HepG2 (cell line): ENCODE measurements around the gene HRC. TPM values are rescaled to one million over a fixed set of nuclear protein-coding genes. Genes with fewer than 3 reads are reported as not detected.
A peak's percentile ranks its signal among the peaks of the same experiment; 100 is the strongest.

Experiments
- SETDB1 ChIP-seq: sonication (generic); formaldehyde crosslinking; IDR thresholded peaks from 2 replicates; pipeline ENCODE4 v1.5.1; 2020; ENCODE audit warnings: missing genetic modification reagents, mild to moderate bottlenecking, borderline replicate concordance
- SMARCE1 ChIP-seq: fragments of 450-650 bp; IDR thresholded peaks from 2 replicates; pipeline ENCODE4 v1.6.1; 2017; ENCODE audit warnings: borderline replicate concordance
- THAP11 ChIP-seq: IDR thresholded peaks from 2 replicates; pipeline ENCODE4 v1.6.1; 2016; ENCODE audit warnings: missing biosample characterization, missing genetic modification reagents
- XRCC5 ChIP-seq: fragments of 200-400 bp; formaldehyde crosslinking; optimal IDR thresholded peaks from 2 replicates; pipeline ENCODE3; 2017; ENCODE audit warnings: mild to moderate bottlenecking, low read length
- ZBTB38 ChIP-seq: sonication (generic); formaldehyde crosslinking; IDR thresholded peaks from 2 replicates; pipeline ENCODE4 v1.5.1; 2020; ENCODE audit warnings: mild to moderate bottlenecking, missing genetic modification reagents
- ZNF160 ChIP-seq: sonication (generic); formaldehyde crosslinking; IDR thresholded peaks from 2 replicates; pipeline ENCODE4 v1.8.0; 2022; ENCODE audit warnings: mild to moderate bottlenecking, inconsistent platforms, missing genetic modification reagents
- ZNF383 ChIP-seq: sonication (generic); formaldehyde crosslinking; IDR thresholded peaks from 2 replicates; pipeline ENCODE4 v1.4.0; 2020; ENCODE audit warnings: missing genetic modification reagents, mild to moderate bottlenecking, borderline replicate concordance
- polyA plus RNA-seq, 8 experiments: library from polyadenylated mRNA; depleted of rRNA in 3 of 8; stranded (reverse) in 7 of 8; unstranded in 1 of 8; fragments of >200 nt; fragmentation: Illumina TruSeq in 4 of 8; extraction: Trizol in 4 of 8; gene quantifications; 2 replicates each; pipeline versions ENCODE4 v1.2.1 to v1.2.3, GENCODE V29; 2011 to 2016; ENCODE audit warnings: low read depth in 4 of 8, missing spikeins in 1 of 8, mixed read lengths in 1 of 8; ENCODE audit not compliant: insufficient read depth in 1 of 8
- total RNA-seq, 5 experiments: library from RNA; depleted of rRNA; stranded (reverse); fragments of >200 nt; fragmentation: Illumina TruSeq; extraction: Trizol; gene quantifications; 2 replicates each; pipeline ENCODE4 v1.2.3, GENCODE V29; 2016; ENCODE audit warnings: low read depth in 1 of 5
- TF ChIP-seq, protein P1 (sequence below): sonication (generic); formaldehyde crosslinking; IDR thresholded peaks from 2 replicates; pipeline ENCODE4 v1.4.0; 2020; ENCODE audit warnings: missing genetic modification reagents
- TF ChIP-seq, protein P2 (sequence below), 2 experiments: sonication (generic) in 1 of 2; formaldehyde crosslinking in 1 of 2; IDR thresholded peaks; 2 replicates each; pipeline versions ENCODE4 v1.5.1 to v1.6.1; 2011 to 2020; ENCODE audit warnings: borderline replicate concordance in 1 of 2, low read depth in 1 of 2, low read length in 1 of 2, mild to moderate bottlenecking in 1 of 2, missing genetic modification reagents in 1 of 2, moderate library complexity in 1 of 2
- TF ChIP-seq, protein P3 (sequence below): sonication (generic); formaldehyde crosslinking; IDR thresholded peaks from 2 replicates; pipeline ENCODE4 v1.5.0; 2020; ENCODE audit warnings: mild to moderate bottlenecking, missing genetic modification reagents, borderline replicate concordance
- TF ChIP-seq, protein P4 (sequence below): sonication (generic); formaldehyde crosslinking; IDR thresholded peaks from 2 replicates; pipeline ENCODE4; 2020; ENCODE audit warnings: missing genetic modification reagents, mild to moderate bottlenecking, borderline replicate concordance

The HRC gene
- total and polyA plus RNA-seq, 2 of the 13 experiments (the other 11 are each of a cell fraction or from before 2014, with no cell fraction given), result 3.6 to 15.4 TPM

DNA sequence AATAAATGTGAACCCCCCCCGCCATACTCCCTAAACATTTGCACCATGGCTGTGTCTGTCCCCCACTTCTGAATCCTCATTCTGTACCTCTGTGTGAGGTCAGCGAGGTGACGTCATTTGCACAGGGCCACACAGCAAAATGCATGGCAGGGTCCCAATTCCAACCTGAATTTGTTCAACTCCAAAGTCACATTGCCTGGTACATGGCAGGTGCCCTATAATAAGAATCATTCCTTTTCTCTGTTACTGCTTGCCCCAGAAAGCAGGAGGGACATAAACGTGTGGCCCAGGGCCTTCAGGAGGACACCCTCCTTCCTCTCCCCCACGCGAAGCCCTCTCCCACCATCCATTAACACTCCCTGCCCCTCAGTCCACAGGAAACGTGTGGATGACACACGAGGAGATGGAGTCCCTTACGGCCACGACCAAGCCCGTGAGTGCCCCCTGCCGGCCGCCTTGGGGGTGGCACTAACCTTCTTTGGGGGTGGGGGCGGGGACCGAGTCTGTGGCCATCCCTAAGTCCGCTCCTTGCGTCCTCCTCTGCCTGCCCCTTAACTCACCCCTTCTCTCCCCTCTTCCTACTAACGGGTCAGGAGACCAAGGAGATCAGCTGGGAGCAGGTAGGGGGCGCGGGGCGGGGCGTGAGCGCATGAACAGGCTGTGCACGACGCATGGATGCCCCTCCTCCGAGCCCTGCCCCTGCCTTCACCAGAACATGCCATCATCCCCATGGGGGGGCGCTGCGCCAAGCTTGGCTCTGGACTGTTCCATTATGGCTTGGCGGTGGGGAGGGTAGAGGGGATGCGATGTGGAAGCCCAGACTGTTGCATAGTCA is 9.4 kb downstream of the HRC start (continued):
- no peak for TF ChIP-seq SETDB1 (CRISPR knock-in tag)
- TF ChIP-seq, protein P1, sequence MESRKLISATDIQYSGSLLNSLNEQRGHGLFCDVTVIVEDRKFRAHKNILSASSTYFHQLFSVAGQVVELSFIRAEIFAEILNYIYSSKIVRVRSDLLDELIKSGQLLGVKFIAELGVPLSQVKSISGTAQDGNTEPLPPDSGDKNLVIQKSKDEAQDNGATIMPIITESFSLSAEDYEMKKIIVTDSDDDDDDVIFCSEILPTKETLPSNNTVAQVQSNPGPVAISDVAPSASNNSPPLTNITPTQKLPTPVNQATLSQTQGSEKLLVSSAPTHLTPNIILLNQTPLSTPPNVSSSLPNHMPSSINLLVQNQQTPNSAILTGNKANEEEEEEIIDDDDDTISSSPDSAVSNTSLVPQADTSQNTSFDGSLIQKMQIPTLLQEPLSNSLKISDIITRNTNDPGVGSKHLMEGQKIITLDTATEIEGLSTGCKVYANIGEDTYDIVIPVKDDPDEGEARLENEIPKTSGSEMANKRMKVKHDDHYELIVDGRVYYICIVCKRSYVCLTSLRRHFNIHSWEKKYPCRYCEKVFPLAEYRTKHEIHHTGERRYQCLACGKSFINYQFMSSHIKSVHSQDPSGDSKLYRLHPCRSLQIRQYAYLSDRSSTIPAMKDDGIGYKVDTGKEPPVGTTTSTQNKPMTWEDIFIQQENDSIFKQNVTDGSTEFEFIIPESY, result peak; percentile 96
- no peak for TF ChIP-seq ZNF383
- TF ChIP-seq, protein P2, sequence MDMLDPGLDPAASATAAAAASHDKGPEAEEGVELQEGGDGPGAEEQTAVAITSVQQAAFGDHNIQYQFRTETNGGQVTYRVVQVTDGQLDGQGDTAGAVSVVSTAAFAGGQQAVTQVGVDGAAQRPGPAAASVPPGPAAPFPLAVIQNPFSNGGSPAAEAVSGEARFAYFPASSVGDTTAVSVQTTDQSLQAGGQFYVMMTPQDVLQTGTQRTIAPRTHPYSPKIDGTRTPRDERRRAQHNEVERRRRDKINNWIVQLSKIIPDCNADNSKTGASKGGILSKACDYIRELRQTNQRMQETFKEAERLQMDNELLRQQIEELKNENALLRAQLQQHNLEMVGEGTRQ (IDR thresholded peaks at IDR 0.05; ENCODE audit: low read depth, low read length), result no peak
- TF ChIP-seq, protein P2 (CRISPR knock-in tag; IDR thresholded peaks at IDR 0.05; ENCODE audit: borderline replicate concordance), result no peak
- no peak; the same call in 1 of the 2 replicates for TF ChIP-seq ZBTB38 (CRISPR knock-in tag)
- TF ChIP-seq SMARCE1, result no peak
- TF ChIP-seq THAP11 (CRISPR knock-in tag), result 0 out of 2 replicates have a peak, but pooled peaks have one; percentile 12
- peak; percentile 71 for TF ChIP-seq XRCC5
- 0 out of 2 replicates have a peak, but pooled peaks have one; percentile 31 for TF ChIP-seq ZNF160 (CRISPR knock-in tag)
- TF ChIP-seq, protein P3, sequence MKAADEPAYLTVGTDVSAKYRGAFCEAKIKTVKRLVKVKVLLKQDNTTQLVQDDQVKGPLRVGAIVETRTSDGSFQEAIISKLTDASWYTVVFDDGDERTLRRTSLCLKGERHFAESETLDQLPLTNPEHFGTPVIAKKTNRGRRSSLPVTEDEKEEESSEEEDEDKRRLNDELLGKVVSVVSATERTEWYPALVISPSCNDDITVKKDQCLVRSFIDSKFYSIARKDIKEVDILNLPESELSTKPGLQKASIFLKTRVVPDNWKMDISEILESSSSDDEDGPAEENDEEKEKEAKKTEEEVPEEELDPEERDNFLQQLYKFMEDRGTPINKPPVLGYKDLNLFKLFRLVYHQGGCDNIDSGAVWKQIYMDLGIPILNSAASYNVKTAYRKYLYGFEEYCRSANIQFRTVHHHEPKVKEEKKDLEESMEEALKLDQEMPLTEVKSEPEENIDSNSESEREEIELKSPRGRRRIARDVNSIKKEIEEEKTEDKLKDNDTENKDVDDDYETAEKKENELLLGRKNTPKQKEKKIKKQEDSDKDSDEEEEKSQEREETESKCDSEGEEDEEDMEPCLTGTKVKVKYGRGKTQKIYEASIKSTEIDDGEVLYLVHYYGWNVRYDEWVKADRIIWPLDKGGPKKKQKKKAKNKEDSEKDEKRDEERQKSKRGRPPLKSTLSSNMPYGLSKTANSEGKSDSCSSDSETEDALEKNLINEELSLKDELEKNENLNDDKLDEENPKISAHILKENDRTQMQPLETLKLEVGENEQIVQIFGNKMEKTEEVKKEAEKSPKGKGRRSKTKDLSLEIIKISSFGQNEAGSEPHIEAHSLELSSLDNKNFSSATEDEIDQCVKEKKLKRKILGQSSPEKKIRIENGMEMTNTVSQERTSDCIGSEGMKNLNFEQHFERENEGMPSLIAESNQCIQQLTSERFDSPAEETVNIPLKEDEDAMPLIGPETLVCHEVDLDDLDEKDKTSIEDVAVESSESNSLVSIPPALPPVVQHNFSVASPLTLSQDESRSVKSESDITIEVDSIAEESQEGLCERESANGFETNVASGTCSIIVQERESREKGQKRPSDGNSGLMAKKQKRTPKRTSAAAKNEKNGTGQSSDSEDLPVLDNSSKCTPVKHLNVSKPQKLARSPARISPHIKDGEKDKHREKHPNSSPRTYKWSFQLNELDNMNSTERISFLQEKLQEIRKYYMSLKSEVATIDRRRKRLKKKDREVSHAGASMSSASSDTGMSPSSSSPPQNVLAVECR (CRISPR knock-in tag), result peak; percentile 53; the same call in 1 of the 2 replicates
- TF ChIP-seq, protein P4, sequence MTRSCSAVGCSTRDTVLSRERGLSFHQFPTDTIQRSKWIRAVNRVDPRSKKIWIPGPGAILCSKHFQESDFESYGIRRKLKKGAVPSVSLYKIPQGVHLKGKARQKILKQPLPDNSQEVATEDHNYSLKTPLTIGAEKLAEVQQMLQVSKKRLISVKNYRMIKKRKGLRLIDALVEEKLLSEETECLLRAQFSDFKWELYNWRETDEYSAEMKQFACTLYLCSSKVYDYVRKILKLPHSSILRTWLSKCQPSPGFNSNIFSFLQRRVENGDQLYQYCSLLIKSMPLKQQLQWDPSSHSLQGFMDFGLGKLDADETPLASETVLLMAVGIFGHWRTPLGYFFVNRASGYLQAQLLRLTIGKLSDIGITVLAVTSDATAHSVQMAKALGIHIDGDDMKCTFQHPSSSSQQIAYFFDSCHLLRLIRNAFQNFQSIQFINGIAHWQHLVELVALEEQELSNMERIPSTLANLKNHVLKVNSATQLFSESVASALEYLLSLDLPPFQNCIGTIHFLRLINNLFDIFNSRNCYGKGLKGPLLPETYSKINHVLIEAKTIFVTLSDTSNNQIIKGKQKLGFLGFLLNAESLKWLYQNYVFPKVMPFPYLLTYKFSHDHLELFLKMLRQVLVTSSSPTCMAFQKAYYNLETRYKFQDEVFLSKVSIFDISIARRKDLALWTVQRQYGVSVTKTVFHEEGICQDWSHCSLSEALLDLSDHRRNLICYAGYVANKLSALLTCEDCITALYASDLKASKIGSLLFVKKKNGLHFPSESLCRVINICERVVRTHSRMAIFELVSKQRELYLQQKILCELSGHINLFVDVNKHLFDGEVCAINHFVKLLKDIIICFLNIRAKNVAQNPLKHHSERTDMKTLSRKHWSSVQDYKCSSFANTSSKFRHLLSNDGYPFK (CRISPR knock-in tag), result 0 out of 2 replicates have a peak, but pooled peaks have one; percentile 24
